H1 (cell line): ENCODE results near the gene TEX14. TPM values are rescaled to one million over a fixed set of nuclear protein-coding genes. Genes with fewer than 3 reads are reported as not detected.

Experiments
- CTCF ChIA-PET: fragments of 300-600 bp; sonication (Branson Sonifier 250); formaldehyde crosslinking; loops from one replicate; lab custom pipeline; 2021; ENCODE audit not compliant: partially characterized antibody; lab: Charles Lee
- POLR2A ChIA-PET: fragments of 300-600 bp; sonication (Branson Sonifier 250); formaldehyde crosslinking; loops from one replicate; lab custom pipeline; 2021; ENCODE audit warnings: inconsistent platforms; ENCODE audit not compliant: partially characterized antibody; lab: Charles Lee
- DNase-seq, 2 experiments: peaks; one replicate each; pipeline versions ENCODE4 v3.0.0 to v3.0.0-alpha.2; 2010 to 2022; ENCODE audit warnings: low spot score in 2 of 2, low read depth in 1 of 2, mixed read lengths in 1 of 2
- FAIRE-seq: peaks from 2 replicates; lab custom pipeline; 2011; peaks lifted over from hg19 to GRCh38; lab: Jason Lieb, UNC
- H2AFZ ChIP-seq: 2 replicates; pipeline ENCODE4 v1.8.1; 2012; ENCODE audit warnings: low read length, inconsistent platforms
- H2AK5ac ChIP-seq: 2 replicates; pipeline ENCODE4 v1.6.1; 2013; ENCODE audit warnings: low read depth, low read length
- H2BK120ac ChIP-seq: replicated peaks from 2 replicates; pipeline ENCODE3; 2013; ENCODE audit warnings: low read depth, low read length, inconsistent platforms
- H2BK12ac ChIP-seq: 2 replicates; pipeline ENCODE4 v1.6.1; 2013; ENCODE audit warnings: low read depth, low read length
- H2BK15ac ChIP-seq: 2 replicates; pipeline ENCODE4 v1.6.1; 2013; ENCODE audit warnings: low read length
- H2BK20ac ChIP-seq: 2 replicates; pipeline ENCODE4 v1.6.1; 2013; ENCODE audit warnings: low read length
- H2BK5ac ChIP-seq: 2 replicates; pipeline ENCODE4 v1.6.1; 2013; ENCODE audit warnings: low read depth, low read length
- H3K14ac ChIP-seq: 2 replicates; pipeline ENCODE4 v1.6.1; 2013; ENCODE audit warnings: inconsistent platforms; ENCODE audit not compliant: insufficient read length
- H3K18ac ChIP-seq: 2 replicates; pipeline ENCODE4 v1.6.1; 2013; ENCODE audit warnings: low read length; ENCODE audit errors: extremely low read depth
- H3K23ac ChIP-seq: 2 replicates; pipeline ENCODE4 v1.6.1; 2013; ENCODE audit warnings: inconsistent platforms; ENCODE audit not compliant: insufficient read length
- H3K23me2 ChIP-seq: 2 replicates; pipeline ENCODE4 v1.6.1; 2013; ENCODE audit warnings: low read depth, low read length
- H3K27ac ChIP-seq: 2 replicates; pipeline ENCODE4 v1.6.1; 2011; ENCODE audit warnings: low read depth, low read length, inconsistent platforms
- H3K27me3 ChIP-seq, 4 experiments: replicated peaks in 1 of 4; 1 replicate in 1 of 4; 2 replicates in 3 of 4; pipeline versions ENCODE4 v1.6.1 to v1.8.1; 2011 to 2013; ENCODE audit warnings: low read length in 3 of 4, mild to moderate bottlenecking in 3 of 4, inconsistent platforms in 2 of 4, mixed read lengths in 2 of 4, moderate library complexity in 1 of 4; ENCODE audit not compliant: control insufficient read depth in 3 of 4, insufficient read depth in 3 of 4; ENCODE audit errors: extremely low read depth in 1 of 4
- H3K36me3 ChIP-seq, 4 experiments: 2 replicates each; pipeline versions ENCODE4 v1.6.1 to v1.8.1; 2011 to 2013; ENCODE audit warnings: mild to moderate bottlenecking in 4 of 4, low read length in 3 of 4, moderate library complexity in 2 of 4, control low read depth in 1 of 4, inconsistent platforms in 1 of 4; ENCODE audit not compliant: insufficient read depth in 4 of 4, control insufficient read depth in 2 of 4
- H3K4ac ChIP-seq: replicated peaks from 2 replicates; pipeline ENCODE3; 2013; ENCODE audit warnings: low read length, low read depth, mixed read lengths, inconsistent platforms; ENCODE audit not compliant: insufficient read length
- H3K4me1 ChIP-seq, 4 experiments: replicated peaks in 1 of 4; 1 replicate in 1 of 4; 2 replicates in 3 of 4; pipeline versions ENCODE4 v1.6.1 to v1.8.1; 2011 to 2013; ENCODE audit warnings: low read length in 3 of 4, inconsistent platforms in 2 of 4, mixed read lengths in 1 of 4; ENCODE audit not compliant: insufficient read depth in 4 of 4, control insufficient read depth in 3 of 4
- H3K4me2 ChIP-seq, 2 experiments: 2 replicates each; pipeline versions ENCODE4 v1.6.1 to v1.8.1; 2011 to 2013; ENCODE audit warnings: low read depth in 2 of 2, low read length in 2 of 2, control low read depth in 1 of 2, inconsistent platforms in 1 of 2, mild to moderate bottlenecking in 1 of 2; ENCODE audit not compliant: insufficient read depth in 1 of 2
- H3K4me3 ChIP-seq, 4 experiments: fragments of 200-600, 300-600 bp in 1 of 4; sonication (generic), shearing (Covaris generic), sonication (Bioruptor Twin) in 1 of 4; 2 replicates each; pipeline versions ENCODE4 v1.5.1 to v1.8.1; 2011 to 2016; ENCODE audit warnings: low read length in 4 of 4, low read depth in 3 of 4, control low read depth in 2 of 4, inconsistent platforms in 2 of 4, mild to moderate bottlenecking in 2 of 4, mixed read lengths in 1 of 4, moderate library complexity in 1 of 4; ENCODE audit not compliant: insufficient read depth in 2 of 4; ENCODE audit errors: extremely low read depth in 1 of 4
- H3K56ac ChIP-seq: replicated peaks from 2 replicates; pipeline ENCODE3; 2013; ENCODE audit warnings: low read depth, mild to moderate bottlenecking, mixed read lengths, low read length, inconsistent platforms; ENCODE audit not compliant: insufficient read length
- H3K79me1 ChIP-seq: 2 replicates; pipeline ENCODE4 v1.6.1; 2013; ENCODE audit warnings: low read depth, low read length, control low read depth
- H3K79me2 ChIP-seq, 2 experiments: 2 replicates each; pipeline versions ENCODE4 v1.6.1 to v1.8.1; 2012 to 2013; ENCODE audit warnings: low read length in 2 of 2, mild to moderate bottlenecking in 2 of 2, inconsistent platforms in 1 of 2; ENCODE audit not compliant: insufficient read depth in 2 of 2, control insufficient read depth in 1 of 2
- H3K9ac ChIP-seq, 4 experiments: replicated peaks in 1 of 4; 1 replicate in 1 of 4; 2 replicates in 3 of 4; pipeline versions ENCODE4 v1.6.1 to v1.8.1; 2011 to 2013; ENCODE audit warnings: low read depth in 3 of 4, low read length in 3 of 4, control low read depth in 2 of 4, mild to moderate bottlenecking in 2 of 4, moderate library complexity in 2 of 4, inconsistent platforms in 1 of 4; ENCODE audit errors: extremely low read depth in 1 of 4
- H3K9me3 ChIP-seq, 2 experiments: 2 replicates each; pipeline versions ENCODE4 v1.6.1 to v1.8.1; 2012 to 2013; ENCODE audit warnings: mild to moderate bottlenecking in 2 of 2, moderate library complexity in 2 of 2, control low read depth in 1 of 2, inconsistent platforms in 1 of 2, low read depth in 1 of 2, low read length in 1 of 2, mixed read lengths in 1 of 2; ENCODE audit not compliant: insufficient read depth in 2 of 2
- H4K20me1 ChIP-seq, 2 experiments: replicated peaks in 1 of 2; 2 replicates each; pipeline versions ENCODE3 to v1.8.1; 2011 to 2013; ENCODE audit warnings: inconsistent platforms in 2 of 2, low read length in 2 of 2, mild to moderate bottlenecking in 1 of 2; ENCODE audit not compliant: insufficient read depth in 2 of 2, control insufficient read depth in 1 of 2
- H4K5ac ChIP-seq: 2 replicates; pipeline ENCODE4 v1.6.1; 2013; ENCODE audit warnings: low read length, low read depth, mixed read lengths, inconsistent platforms; ENCODE audit not compliant: insufficient read length
- H4K8ac ChIP-seq: 2 replicates; pipeline ENCODE4 v1.8.0; 2013; ENCODE audit warnings: mild to moderate bottlenecking, moderate library complexity, low read length, inconsistent platforms; ENCODE audit not compliant: insufficient read depth; ENCODE audit errors: extremely low read depth
- H4K91ac ChIP-seq: replicated peaks from 2 replicates; pipeline ENCODE3; 2013; ENCODE audit warnings: low read length, mixed read lengths, inconsistent platforms; ENCODE audit not compliant: insufficient read length
- BACH1 ChIP-seq: IDR thresholded peaks from 2 replicates; pipeline ENCODE4 v1.6.1; 2012; ENCODE audit warnings: low read length, improper control_type of control experiment
- NANOG ChIP-seq: IDR thresholded peaks from 2 replicates; pipeline ENCODE4 v1.6.1; 2011; ENCODE audit warnings: low read length, low read depth, mild to moderate bottlenecking, inconsistent platforms; ENCODE audit not compliant: insufficient read depth, poor library complexity, severe bottlenecking
- TAF7 ChIP-seq: optimal IDR thresholded peaks from 2 replicates; pipeline ENCODE3; 2011; ENCODE audit warnings: low read depth, mild to moderate bottlenecking, inconsistent platforms, low read length, moderate library complexity, borderline replicate concordance
- WGBS, 2 experiments: shearing (Covaris generic) in 1 of 2; methylation state at CpG; one replicate each; pipeline versions ENCODE4 v1.1.6 to v1.1.7; 2013 to 2015; ENCODE audit warnings: low lambda C conversion rate in 2 of 2, mixed read lengths in 2 of 2, inconsistent platforms in 1 of 2, low coverage in 1 of 2, missing lambda C conversion rate in 1 of 2; ENCODE audit not compliant: insufficient replicate concordance in 2 of 2, insufficient coverage in 1 of 2, insufficient read length in 1 of 2; ENCODE audit errors: extremely low coverage in 1 of 2, missing lambda C conversion rate in 1 of 2; 5-methylcytosine and 5-hydroxymethylcytosine counted together
- polyA plus RNA-seq, 7 experiments: library from polyadenylated mRNA; depleted of rRNA in 3 of 7; stranded (reverse) in 5 of 7; unstranded in 2 of 7; fragments of >200 nt in 5 of 7; fragments of 200-250 nt in 2 of 7; gene quantifications; 1 replicate in 5 of 7; 2 replicates in 1 of 7; 4 replicates in 1 of 7; pipeline versions ENCODE4 v1.2.1 to v1.2.3, GENCODE V29; 2011 to 2013; ENCODE audit warnings: missing spikeins in 2 of 7, mixed read lengths in 2 of 7
- total RNA-seq: library from RNA; stranded (reverse); fragmentation: NEBNext Ultra II Directional; extraction: Animal tissue kit (Norgen Biotek cat#: 25700); gene quantifications from 2 replicates; pipeline ENCODE4 v1.2.1, GENCODE V29; 2021

Gene TEX14
- total and polyA plus RNA-seq, 2 of the 8 experiments (the other 6 are each of a cell fraction or from before 2014, with no cell fraction given), result 0.83 to 2.5 TPM

- H3K23ac ChIP-seq, result no peak overlapping the region
- no peaks in the 10 kb centered on the region for H3K4me1 ChIP-seq
- H2AFZ ChIP-seq, result no peak overlapping the region
- no peaks in the 10 kb centered on the region for H3K36me3 ChIP-seq
- no peak overlapping the region for H2BK20ac ChIP-seq
- H3K4me3 ChIP-seq, result no peak overlapping the region
- H2BK12ac ChIP-seq, result no peak overlapping the region
- H4K5ac ChIP-seq, result no peak overlapping the region
- no peaks in the 10 kb centered on the region for H4K20me1 ChIP-seq
- H3K14ac ChIP-seq, result no peak overlapping the region
- no peaks in the 10 kb centered on the region for H3K23me2 ChIP-seq
- no peak overlapping the region for H4K8ac ChIP-seq
- H3K56ac ChIP-seq, result no peak overlapping the region
- H3K9ac ChIP-seq, result no peak overlapping the region
- no peak overlapping the region for H4K91ac ChIP-seq
- POLR2A ChIA-PET, result interaction anchor here (1.7 to 7.7 kb wide), 2 partner anchors 14 to 47 kb away, joined by 4 to 68 read pairs; no protein-coding TSS in a partner anchor
- H2BK5ac ChIP-seq, result no peak overlapping the region
- CTCF ChIA-PET, result interaction anchor here (0.6 to 2.5 kb wide), 8 partner anchors 9 to 421 kb away, joined by 3 to 12 read pairs (median 4); no protein-coding TSS in a partner anchor
- no peak for FAIRE-seq
- H3K27ac ChIP-seq, result no peak overlapping the region
- no peaks in the 10 kb centered on the region for H3K79me2 ChIP-seq
- no peak for DNase-seq
- H2BK15ac ChIP-seq, result no peak overlapping the region
- no peak for TF ChIP-seq NANOG
- no peak for TF ChIP-seq TAF7
- no peak for TF ChIP-seq BACH1
- 82% methylated on average over 5 of the region's 5 CpGs; no CpG with 5 or more reads in 1 of the 2 experiments for WGBS, 2 experiments
- H3K27me3 ChIP-seq, result no peaks in the 10 kb centered on the region
- no peak overlapping the region for H2AK5ac ChIP-seq
- no peak overlapping the region for H3K18ac ChIP-seq
- no peaks in the 10 kb centered on the region for H3K9me3 ChIP-seq
- H3K79me1 ChIP-seq, result no peaks in the 10 kb centered on the region
- no peak overlapping the region for H3K4me2 ChIP-seq
- H2BK120ac ChIP-seq, result no peak overlapping the region
- H3K4ac ChIP-seq, result no peak overlapping the region
These were observed 108.4 kb downstream of the TEX14 start for GRCh38 chr17:58583486-58583885.
